HCT116 (cell line): ENCODE data around the gene TMTC4. TPM values are rescaled to one million over a fixed set of nuclear protein-coding genes. Genes with fewer than 3 reads are reported as not detected.

Experiments used
- ATAC-seq: fragments of 200-7000 bp; cut with Tn5 transposase; 2 replicates; pipeline ENCODE4 v1.9.1; 2020; ENCODE audit warnings: mild to moderate bottlenecking, moderate library complexity
- BruUV-seq: library from RNA; stranded (reverse); fragments of 400-500 nt; replicated peaks from 2 replicates; lab custom pipeline; 2021; lab: Mats Ljungman, UMichigan
- CTCF ChIA-PET: fragments of 300-600 bp; sonication (Branson Sonifier 250); formaldehyde crosslinking; loops from one replicate; lab custom pipeline; 2021; ENCODE audit warnings: antibody characterized with exemption; lab: Charles Lee
- POLR2A ChIA-PET: fragments of 300-600, 350-600 bp; sonication (Branson Sonifier 250); formaldehyde crosslinking; loops from one replicate; lab custom pipeline; 2021; ENCODE audit warnings: antibody characterized with exemption; lab: Charles Lee
- RAD21 ChIA-PET, 2 experiments: fragments of 300-600 bp; sonication (Branson Sonifier 250); formaldehyde crosslinking; loops; one replicate each; lab custom pipeline; 2023; ENCODE audit warnings: low total read pairs in 2 of 2; ENCODE audit not compliant: uncharacterized antibody in 2 of 2, unreplicated experiment in 2 of 2, low non-redundant PET in 1 of 2; lab: Charles Lee
- DNase-seq: peaks from one replicate; pipeline ENCODE4 v3.0.0-alpha.2; 2010; ENCODE audit warnings: low read depth, low spot score
- H2AFZ ChIP-seq: fragments of 200-600 bp; shearing (Covaris generic), sonication (generic); 2 replicates; pipeline ENCODE4 v1.6.1; 2017; ENCODE audit warnings: low read depth, mixed run types, mixed read lengths, antibody characterized with exemption, low read length; ENCODE audit not compliant: poor library complexity, severe bottlenecking
- H3K27ac ChIP-seq: 2 replicates; pipeline ENCODE4 v1.5.1; 2012; ENCODE audit warnings: low read depth, low read length
- H3K27me3 ChIP-seq: fragments of 200-600 bp; sonication (generic); 2 replicates; pipeline ENCODE4 v1.6.1; 2016; ENCODE audit warnings: mixed run types, low read length, mixed read lengths; ENCODE audit not compliant: insufficient read depth
- H3K36me3 ChIP-seq, 2 experiments: fragments of 200-500 bp in 1 of 2; fragments of 200-600 bp in 1 of 2; sonication (Bioruptor generic) in 1 of 2; sonication (generic) in 1 of 2; 2 replicates each; pipeline versions ENCODE4 v1.5.1 to v1.6.1; 2014 to 2016; ENCODE audit warnings: low read length in 2 of 2, inconsistent platforms in 1 of 2, mixed read lengths in 1 of 2, mixed run types in 1 of 2; ENCODE audit not compliant: insufficient read depth in 2 of 2, control insufficient read depth in 1 of 2
- H3K4me1 ChIP-seq, 2 experiments: fragments of 200-600 bp in 1 of 2; sonication (generic) in 1 of 2; 2 replicates each; pipeline versions ENCODE4 v1.5.1 to v1.6.1; 2012 to 2017; ENCODE audit warnings: low read length in 2 of 2, inconsistent platforms in 1 of 2, mild to moderate bottlenecking in 1 of 2, mixed read lengths in 1 of 2, mixed run types in 1 of 2, moderate library complexity in 1 of 2; ENCODE audit not compliant: insufficient read depth in 2 of 2, control insufficient read depth in 1 of 2
- H3K4me2 ChIP-seq: fragments of 200-600 bp; sonication (generic); 2 replicates; pipeline ENCODE4 v1.6.1; 2017; ENCODE audit warnings: mixed run types, low read length, mixed read lengths
- H3K4me3 ChIP-seq, 2 experiments: fragments of 200-600 bp in 1 of 2; sonication (generic) in 1 of 2; replicated peaks in 1 of 2; 2 replicates each; pipeline ENCODE4 v1.5.1; 2011 to 2016; ENCODE audit warnings: low read length in 2 of 2, control low read depth in 1 of 2, low read depth in 1 of 2, mild to moderate bottlenecking in 1 of 2, mixed read lengths in 1 of 2, mixed run types in 1 of 2
- H3K79me2 ChIP-seq: fragments of 200-600 bp; sonication (generic); 2 replicates; pipeline ENCODE4 v1.6.1; 2017; ENCODE audit warnings: mild to moderate bottlenecking, mixed run types, low read length, moderate library complexity, mixed read lengths; ENCODE audit not compliant: insufficient read depth
- H3K9ac ChIP-seq: fragments of 200-600 bp; sonication (generic); 2 replicates; pipeline ENCODE4 v1.6.1; 2016; ENCODE audit warnings: low read length, mixed read lengths
- H3K9me2 ChIP-seq: fragments of 200-600 bp; sonication (generic), shearing (Covaris generic); 2 replicates; pipeline ENCODE4 v1.6.1; 2017; ENCODE audit warnings: mixed run types, mild to moderate bottlenecking, moderate library complexity; ENCODE audit not compliant: insufficient read depth
- H3K9me3 ChIP-seq, 2 experiments: fragments of 200-500 bp in 1 of 2; fragments of 200-600 bp in 1 of 2; sonication (Bioruptor generic) in 1 of 2; sonication (generic) in 1 of 2; 2 replicates each; pipeline ENCODE4 v1.6.1; 2014 to 2017; ENCODE audit warnings: low read length in 2 of 2, mixed read lengths in 2 of 2, inconsistent platforms in 1 of 2, low read depth in 1 of 2, mild to moderate bottlenecking in 1 of 2, mixed run types in 1 of 2, moderate library complexity in 1 of 2; ENCODE audit not compliant: control insufficient read depth in 1 of 2, insufficient read depth in 1 of 2
- H4K20me1 ChIP-seq: fragments of 200-600 bp; sonication (generic), shearing (Covaris generic); 2 replicates; pipeline ENCODE4 v1.6.1; 2017; ENCODE audit warnings: mixed run types, mild to moderate bottlenecking, moderate library complexity; ENCODE audit not compliant: insufficient read depth
- CTCF ChIP-seq, 3 experiments: fragments of 200-600 bp in 1 of 3; sonication (generic) in 1 of 3; IDR thresholded peaks in 2 of 3; conservative IDR thresholded peaks in 1 of 3; 2 replicates each; pipeline ENCODE4 v1.5.1; 2012 to 2017; ENCODE audit warnings: low read depth in 2 of 3, low read length in 2 of 3, antibody characterized with exemption in 1 of 3, borderline replicate concordance in 1 of 3, control low read depth in 1 of 3, mild to moderate bottlenecking in 1 of 3, mixed read lengths in 1 of 3, mixed run types in 1 of 3, moderate library complexity in 1 of 3; ENCODE audit not compliant: insufficient read depth in 1 of 3
- EGR1 ChIP-seq: IDR thresholded peaks from 2 replicates; pipeline ENCODE4 v1.6.1; 2012; ENCODE audit warnings: low read depth
- MAX ChIP-seq: IDR thresholded peaks from 2 replicates; pipeline ENCODE4 v1.6.1; 2012
- POLR2A ChIP-seq: IDR thresholded peaks from 2 replicates; pipeline ENCODE4 v1.7.0; 2011; ENCODE audit warnings: borderline replicate concordance; ENCODE audit not compliant: insufficient read depth, insufficient read length; ENCODE audit errors: extremely low read depth
- POLR2AphosphoS5 ChIP-seq: IDR thresholded peaks from 2 replicates; pipeline ENCODE4 v1.6.1; 2011; ENCODE audit warnings: mild to moderate bottlenecking, low read depth, low read length, moderate library complexity
- RAD21 ChIP-seq: IDR thresholded peaks from 2 replicates; pipeline ENCODE4 v1.6.1; 2012; ENCODE audit warnings: low read depth, mild to moderate bottlenecking
- SIN3A ChIP-seq: IDR thresholded peaks from 2 replicates; pipeline ENCODE4 v1.6.1; 2012; ENCODE audit warnings: low read depth
- SP1 ChIP-seq: IDR thresholded peaks from 2 replicates; pipeline ENCODE4 v1.6.1; 2012; ENCODE audit warnings: low read depth
- intact Hi-C: fragments of 100-400 bp; cut with micrococcal nuclease; formaldehyde crosslinking; loops from 2 replicates; pipeline ENCODE4 v1.10.0; 2022
- total RNA-seq: library from RNA; stranded (reverse); gene quantifications from one replicate; pipeline ENCODE4 v1.2.1, GENCODE V29; 2021; ENCODE audit not compliant: unreplicated experiment

TMTC4 gene
- total RNA-seq, 1 experiment from 2014 or later, result 23.6 TPM

- ChIA-PET POLR2A (no interaction called here), CTCF (interaction anchor here (0.8 to 1.5 kb wide), 3 partner anchors 10 to 1019 kb away, joined by 3 to 5 read pairs (median 4); no protein-coding TSS in a partner anchor), RAD21 (no interaction called here)
- Histone ChIP-seq H3K27ac (peak overlapping the region; percentile 94), H2AFZ (no peak overlapping the region), H3K9ac (peak overlapping the region; percentile 76), H3K4me1 (peaks cover 15 to 18% of the 10 kb centered on the region in 2 experiments), H3K79me2 (peaks cover 22% of the 10 kb centered on the region), H4K20me1 (no peaks in the 10 kb centered on the region), H3K4me2 (peak overlapping the region; percentile 95), H3K9me2 (no peaks in the 10 kb centered on the region), H3K4me3 (peak overlapping the region; percentile 67 to 80), H3K27me3 (no peaks in the 10 kb centered on the region), H3K9me3 (no peaks in the 10 kb centered on the region), H3K36me3 (0 out of 4 replicates have a peak, but pooled peaks cover 0 to under 1% of the 10 kb centered on the region in 2 experiments)
- intact Hi-C loops, result no loop called here
- peak; percentile 81 for TF ChIP-seq POLR2AphosphoS5
- no peak for TF ChIP-seq RAD21
- peak; percentile 44; the same call in 1 of the 2 replicates for TF ChIP-seq MAX
- TF ChIP-seq POLR2A, result no peak
- peak in 1 of 3 experiments; percentile 25; a peak in 1 of 6 replicates for TF ChIP-seq CTCF (IDR thresholded peaks at IDR 0.05 in 2 of 3, conservative IDR thresholded peaks at IDR 0.05 in 1 of 3; ENCODE audit: borderline replicate concordance in 1 of 3, insufficient read depth in 1 of 3, low read depth in 2 of 3, low read length in 2 of 3)
- peak; percentile 98 for TF ChIP-seq SP1
- TF ChIP-seq EGR1, result peak; percentile 47; the same call in 1 of the 2 replicates
- peak; percentile 63; the same call in 1 of the 2 replicates for TF ChIP-seq SIN3A
- DNase-seq (peak; percentile 92), ATAC-seq (peak; percentile 95)
- TSS peak; percentile 76 for BruUV-seq
These were observed 471 bp upstream of the TMTC4 start for GRCh38 chr13:100674872-100675660.
